NOMO-1 treated with DMSO at 0.1 percent for 48 hours (cell line): Measurements from ENCODE around the gene TENM3.

ENCODE experiments used
- DNase-seq: peaks from one replicate; lab custom pipeline; 2025; ENCODE audit not compliant: unreplicated experiment; lab: John Stamatoyannopoulos, UW

The TENM3 gene

GRCh38 chr4:182764137-182764536, 520.9 kb downstream of the TENM3 start:
- DNase-seq: no peak

- DNase-seq: no peak
Observed at GRCh38 chr4:182764642-182765041, 521.4 kb downstream of the TENM3 start.

GRCh38 chr4:182765987-182766856, 523.0 kb downstream of the TENM3 start:
- DNase-seq: no peak

DNA sequence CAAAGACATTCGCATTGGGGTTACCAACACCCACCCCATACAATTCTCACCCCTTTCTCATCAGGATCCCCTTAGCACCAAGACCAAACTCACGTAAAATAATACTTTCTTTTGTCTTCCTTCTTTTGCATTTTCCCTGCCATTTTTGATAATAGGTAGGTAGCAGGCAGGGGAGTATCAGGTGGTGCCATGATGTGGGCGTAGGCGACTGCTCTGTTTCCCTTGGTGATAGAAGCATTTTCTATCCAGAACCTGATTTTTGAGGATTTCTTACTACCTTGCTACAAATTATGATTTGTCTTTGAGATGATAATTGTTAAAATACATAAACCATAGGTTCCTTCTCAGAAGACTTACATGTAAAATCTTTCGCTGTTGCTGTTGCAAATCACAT, 523.7 kb downstream of the TENM3 start:
- no peak for DNase-seq

DNA sequence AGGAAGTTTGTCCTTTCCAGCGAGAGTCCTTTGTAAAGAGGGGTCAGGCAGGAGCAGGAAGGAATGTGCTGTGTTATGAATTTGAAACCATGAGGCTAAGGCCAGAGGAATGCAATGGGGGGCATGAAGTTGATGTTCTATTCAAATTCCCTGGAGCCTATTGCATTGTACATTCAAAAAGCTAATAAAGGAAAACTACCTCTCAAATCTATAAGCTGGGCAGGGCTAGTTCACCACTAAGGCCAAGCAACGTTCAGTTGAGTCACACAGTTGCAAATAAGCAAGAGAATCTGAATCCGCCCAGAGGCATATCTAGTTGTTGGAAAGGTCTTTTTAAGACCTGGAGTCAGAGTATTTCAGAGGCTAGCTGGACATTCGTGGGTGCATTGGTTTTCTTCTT, 525.6 kb downstream of the TENM3 start:
- no peak for DNase-seq

DNA sequence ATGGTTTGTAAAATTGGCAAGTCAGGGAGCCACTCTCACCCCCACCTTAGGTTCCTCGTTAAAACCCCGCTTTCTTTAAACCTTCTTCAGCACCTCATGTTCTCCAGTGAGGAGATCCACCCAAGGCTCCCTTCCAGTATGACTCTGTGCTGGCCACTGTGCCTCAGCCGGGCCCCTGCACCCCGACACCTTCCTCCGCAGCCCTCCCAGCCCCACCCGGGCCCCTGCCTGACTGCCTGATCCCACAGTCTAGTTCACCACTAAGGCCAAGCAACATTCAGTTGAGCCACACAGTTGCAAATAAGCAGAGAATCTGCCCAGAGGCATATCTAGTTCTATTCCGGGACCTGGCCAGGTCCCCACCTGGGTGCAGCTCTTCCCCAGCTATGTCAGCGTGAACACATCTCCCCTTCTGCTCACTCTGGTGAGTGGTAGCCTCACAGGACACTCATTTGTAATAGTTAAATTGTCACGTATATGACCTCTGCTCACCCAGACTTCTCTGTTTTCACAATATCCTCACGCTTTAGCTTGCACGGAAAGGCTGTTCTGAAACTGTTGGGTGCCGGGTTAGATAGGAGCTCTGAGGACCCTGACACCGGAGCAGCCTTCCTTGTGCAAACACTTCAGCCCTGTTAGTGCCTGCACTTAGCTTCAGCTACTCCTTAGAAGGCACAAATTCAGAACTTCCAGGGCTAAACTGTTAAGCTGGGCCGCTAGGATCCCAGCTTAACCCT, 527.2 kb downstream of the TENM3 start:
- DNase-seq: no peak

DNA sequence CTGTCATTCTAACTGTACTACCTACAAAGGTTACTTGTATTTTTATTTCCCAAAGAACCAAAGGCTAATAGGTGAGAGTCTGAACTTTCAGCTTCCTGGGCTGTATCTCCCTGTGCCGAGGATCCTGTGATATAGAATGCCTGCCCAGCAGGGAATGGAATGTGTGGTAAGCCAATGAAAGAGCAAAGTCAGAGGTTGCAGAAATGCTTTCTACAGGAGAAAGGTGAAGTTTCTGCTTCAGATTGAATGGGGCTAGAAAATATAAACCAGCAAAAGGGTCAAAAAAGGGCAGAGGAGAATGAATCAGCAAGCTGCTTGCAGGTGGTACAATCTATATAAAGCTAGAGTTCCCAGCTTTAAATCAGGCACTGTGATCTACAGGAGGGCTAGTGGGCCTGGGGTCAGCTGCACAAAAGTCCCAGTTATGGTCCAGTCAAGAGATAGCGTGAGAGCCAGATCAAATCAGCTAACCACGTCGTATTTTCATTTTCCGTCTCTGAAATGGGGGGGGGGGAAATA, 527.9 kb downstream of the TENM3 start:
- no peak for DNase-seq

- no peak for DNase-seq
Observed at GRCh38 chr4:182775075-182775474, 531.9 kb downstream of the TENM3 start.

- no peak for DNase-seq
Observed at GRCh38 chr4:182776376-182777105, 533.3 kb downstream of the TENM3 start.

- no peak for DNase-seq
Observed at GRCh38 chr4:182778222-182778982, 535.2 kb downstream of the TENM3 start.

GRCh38 chr4:182786991-182787390, 543.8 kb downstream of the TENM3 start:
- no peak for DNase-seq

- no peak for DNase-seq
Observed at GRCh38 chr4:182788201-182788600, 545.0 kb downstream of the TENM3 start.

GRCh38 chr4:182789529-182789928, 546.3 kb downstream of the TENM3 start:
- DNase-seq: no peak

GRCh38 chr4:182795446-182796238, 552.4 kb downstream of the TENM3 start:
- no peak for DNase-seq

- no peak for DNase-seq
Observed at GRCh38 chr4:182799515-182800215, 556.5 kb downstream of the TENM3 start.

GRCh38 chr4:182800216-182800515, 557.0 kb downstream of the TENM3 start:
- no peak for DNase-seq

GRCh38 chr4:182801636-182802035, 558.4 kb downstream of the TENM3 start:
- DNase-seq: no peak

GRCh38 chr4:182802621-182803020, 559.4 kb downstream of the TENM3 start:
- DNase-seq: no peak

- DNase-seq: no peak
Observed at GRCh38 chr4:182803235-182803634, 560.0 kb downstream of the TENM3 start.
